H1 (cell line): ENCODE results near the gene SULT2B1. TPM values are rescaled to one million over a fixed set of nuclear protein-coding genes. Genes with fewer than 3 reads are reported as not detected.

Source experiments
- CTCF ChIA-PET: fragments of 300-600 bp; sonication (Branson Sonifier 250); formaldehyde crosslinking; loops from one replicate; lab custom pipeline; 2021; ENCODE audit not compliant: partially characterized antibody; lab: Charles Lee
- POLR2A ChIA-PET: fragments of 300-600 bp; sonication (Branson Sonifier 250); formaldehyde crosslinking; loops from one replicate; lab custom pipeline; 2021; ENCODE audit warnings: inconsistent platforms; ENCODE audit not compliant: partially characterized antibody; lab: Charles Lee
- DNase-seq, 2 experiments: peaks; one replicate each; pipeline versions ENCODE4 v3.0.0 to v3.0.0-alpha.2; 2010 to 2022; ENCODE audit warnings: low spot score in 2 of 2, low read depth in 1 of 2, mixed read lengths in 1 of 2
- FAIRE-seq: peaks from 2 replicates; lab custom pipeline; 2011; peaks lifted over from hg19 to GRCh38; lab: Jason Lieb, UNC
- H2AFZ ChIP-seq: 2 replicates; pipeline ENCODE4 v1.8.1; 2012; ENCODE audit warnings: low read length, inconsistent platforms
- H2AK5ac ChIP-seq: 2 replicates; pipeline ENCODE4 v1.6.1; 2013; ENCODE audit warnings: low read depth, low read length
- H2BK120ac ChIP-seq: replicated peaks from 2 replicates; pipeline ENCODE3; 2013; ENCODE audit warnings: low read depth, low read length, inconsistent platforms
- H2BK12ac ChIP-seq: 2 replicates; pipeline ENCODE4 v1.6.1; 2013; ENCODE audit warnings: low read depth, low read length
- H2BK15ac ChIP-seq: 2 replicates; pipeline ENCODE4 v1.6.1; 2013; ENCODE audit warnings: low read length
- H2BK20ac ChIP-seq: 2 replicates; pipeline ENCODE4 v1.6.1; 2013; ENCODE audit warnings: low read length
- H2BK5ac ChIP-seq: 2 replicates; pipeline ENCODE4 v1.6.1; 2013; ENCODE audit warnings: low read depth, low read length
- H3K14ac ChIP-seq: 2 replicates; pipeline ENCODE4 v1.6.1; 2013; ENCODE audit warnings: inconsistent platforms; ENCODE audit not compliant: insufficient read length
- H3K18ac ChIP-seq: 2 replicates; pipeline ENCODE4 v1.6.1; 2013; ENCODE audit warnings: low read length; ENCODE audit errors: extremely low read depth
- H3K23ac ChIP-seq: 2 replicates; pipeline ENCODE4 v1.6.1; 2013; ENCODE audit warnings: inconsistent platforms; ENCODE audit not compliant: insufficient read length
- H3K23me2 ChIP-seq: 2 replicates; pipeline ENCODE4 v1.6.1; 2013; ENCODE audit warnings: low read depth, low read length
- H3K27ac ChIP-seq: 2 replicates; pipeline ENCODE4 v1.6.1; 2011; ENCODE audit warnings: low read depth, low read length, inconsistent platforms
- H3K27me3 ChIP-seq, 4 experiments: replicated peaks in 1 of 4; 1 replicate in 1 of 4; 2 replicates in 3 of 4; pipeline versions ENCODE4 v1.6.1 to v1.8.1; 2011 to 2013; ENCODE audit warnings: low read length in 3 of 4, mild to moderate bottlenecking in 3 of 4, inconsistent platforms in 2 of 4, mixed read lengths in 2 of 4, moderate library complexity in 1 of 4; ENCODE audit not compliant: control insufficient read depth in 3 of 4, insufficient read depth in 3 of 4; ENCODE audit errors: extremely low read depth in 1 of 4
- H3K36me3 ChIP-seq, 4 experiments: 2 replicates each; pipeline versions ENCODE4 v1.6.1 to v1.8.1; 2011 to 2013; ENCODE audit warnings: mild to moderate bottlenecking in 4 of 4, low read length in 3 of 4, moderate library complexity in 2 of 4, control low read depth in 1 of 4, inconsistent platforms in 1 of 4; ENCODE audit not compliant: insufficient read depth in 4 of 4, control insufficient read depth in 2 of 4
- H3K4ac ChIP-seq: replicated peaks from 2 replicates; pipeline ENCODE3; 2013; ENCODE audit warnings: low read length, low read depth, mixed read lengths, inconsistent platforms; ENCODE audit not compliant: insufficient read length
- H3K4me1 ChIP-seq, 4 experiments: replicated peaks in 1 of 4; 1 replicate in 1 of 4; 2 replicates in 3 of 4; pipeline versions ENCODE4 v1.6.1 to v1.8.1; 2011 to 2013; ENCODE audit warnings: low read length in 3 of 4, inconsistent platforms in 2 of 4, mixed read lengths in 1 of 4; ENCODE audit not compliant: insufficient read depth in 4 of 4, control insufficient read depth in 3 of 4
- H3K4me2 ChIP-seq, 2 experiments: 2 replicates each; pipeline versions ENCODE4 v1.6.1 to v1.8.1; 2011 to 2013; ENCODE audit warnings: low read depth in 2 of 2, low read length in 2 of 2, control low read depth in 1 of 2, inconsistent platforms in 1 of 2, mild to moderate bottlenecking in 1 of 2; ENCODE audit not compliant: insufficient read depth in 1 of 2
- H3K4me3 ChIP-seq, 4 experiments: fragments of 200-600, 300-600 bp in 1 of 4; sonication (generic), shearing (Covaris generic), sonication (Bioruptor Twin) in 1 of 4; 2 replicates each; pipeline versions ENCODE4 v1.5.1 to v1.8.1; 2011 to 2016; ENCODE audit warnings: low read length in 4 of 4, low read depth in 3 of 4, control low read depth in 2 of 4, inconsistent platforms in 2 of 4, mild to moderate bottlenecking in 2 of 4, mixed read lengths in 1 of 4, moderate library complexity in 1 of 4; ENCODE audit not compliant: insufficient read depth in 2 of 4; ENCODE audit errors: extremely low read depth in 1 of 4
- H3K56ac ChIP-seq: replicated peaks from 2 replicates; pipeline ENCODE3; 2013; ENCODE audit warnings: low read depth, mild to moderate bottlenecking, mixed read lengths, low read length, inconsistent platforms; ENCODE audit not compliant: insufficient read length
- H3K79me1 ChIP-seq: 2 replicates; pipeline ENCODE4 v1.6.1; 2013; ENCODE audit warnings: low read depth, low read length, control low read depth
- H3K79me2 ChIP-seq, 2 experiments: 2 replicates each; pipeline versions ENCODE4 v1.6.1 to v1.8.1; 2012 to 2013; ENCODE audit warnings: low read length in 2 of 2, mild to moderate bottlenecking in 2 of 2, inconsistent platforms in 1 of 2; ENCODE audit not compliant: insufficient read depth in 2 of 2, control insufficient read depth in 1 of 2
- H3K9ac ChIP-seq, 4 experiments: replicated peaks in 1 of 4; 1 replicate in 1 of 4; 2 replicates in 3 of 4; pipeline versions ENCODE4 v1.6.1 to v1.8.1; 2011 to 2013; ENCODE audit warnings: low read depth in 3 of 4, low read length in 3 of 4, control low read depth in 2 of 4, mild to moderate bottlenecking in 2 of 4, moderate library complexity in 2 of 4, inconsistent platforms in 1 of 4; ENCODE audit errors: extremely low read depth in 1 of 4
- H3K9me3 ChIP-seq, 2 experiments: 2 replicates each; pipeline versions ENCODE4 v1.6.1 to v1.8.1; 2012 to 2013; ENCODE audit warnings: mild to moderate bottlenecking in 2 of 2, moderate library complexity in 2 of 2, control low read depth in 1 of 2, inconsistent platforms in 1 of 2, low read depth in 1 of 2, low read length in 1 of 2, mixed read lengths in 1 of 2; ENCODE audit not compliant: insufficient read depth in 2 of 2
- H4K20me1 ChIP-seq, 2 experiments: replicated peaks in 1 of 2; 2 replicates each; pipeline versions ENCODE3 to v1.8.1; 2011 to 2013; ENCODE audit warnings: inconsistent platforms in 2 of 2, low read length in 2 of 2, mild to moderate bottlenecking in 1 of 2; ENCODE audit not compliant: insufficient read depth in 2 of 2, control insufficient read depth in 1 of 2
- H4K5ac ChIP-seq: 2 replicates; pipeline ENCODE4 v1.6.1; 2013; ENCODE audit warnings: low read length, low read depth, mixed read lengths, inconsistent platforms; ENCODE audit not compliant: insufficient read length
- H4K8ac ChIP-seq: 2 replicates; pipeline ENCODE4 v1.8.0; 2013; ENCODE audit warnings: mild to moderate bottlenecking, moderate library complexity, low read length, inconsistent platforms; ENCODE audit not compliant: insufficient read depth; ENCODE audit errors: extremely low read depth
- H4K91ac ChIP-seq: replicated peaks from 2 replicates; pipeline ENCODE3; 2013; ENCODE audit warnings: low read length, mixed read lengths, inconsistent platforms; ENCODE audit not compliant: insufficient read length
- E2F6 ChIP-seq: IDR thresholded peaks from 2 replicates; pipeline ENCODE4 v1.6.1; 2012; ENCODE audit warnings: inconsistent platforms
- POLR2A ChIP-seq, 2 experiments: IDR thresholded peaks; 1 replicate in 1 of 2; 2 replicates in 1 of 2; pipeline ENCODE4 v1.6.1; 2011; ENCODE audit warnings: low read depth in 2 of 2, low read length in 2 of 2, mild to moderate bottlenecking in 2 of 2; ENCODE audit errors: control extremely low read depth in 1 of 2
- RBBP5 ChIP-seq: IDR thresholded peaks from 2 replicates; pipeline ENCODE4 v1.7.1; 2012; ENCODE audit warnings: low read depth, mild to moderate bottlenecking, inconsistent platforms, low read length, moderate library complexity, borderline replicate concordance
- SIX5 ChIP-seq: IDR thresholded peaks from 2 replicates; pipeline ENCODE4 v1.6.1; 2011; ENCODE audit warnings: mild to moderate bottlenecking, low read depth, low read length
- SP2 ChIP-seq: IDR thresholded peaks from 2 replicates; pipeline ENCODE4 v1.6.1; 2012; ENCODE audit warnings: mild to moderate bottlenecking, low read length, inconsistent platforms
- TAF1 ChIP-seq: IDR thresholded peaks from 2 replicates; pipeline ENCODE4 v1.6.1; 2011; ENCODE audit warnings: mild to moderate bottlenecking, low read depth, low read length
- WGBS, 2 experiments: shearing (Covaris generic) in 1 of 2; methylation state at CpG; one replicate each; pipeline versions ENCODE4 v1.1.6 to v1.1.7; 2013 to 2015; ENCODE audit warnings: low lambda C conversion rate in 2 of 2, mixed read lengths in 2 of 2, inconsistent platforms in 1 of 2, low coverage in 1 of 2, missing lambda C conversion rate in 1 of 2; ENCODE audit not compliant: insufficient replicate concordance in 2 of 2, insufficient coverage in 1 of 2, insufficient read length in 1 of 2; ENCODE audit errors: extremely low coverage in 1 of 2, missing lambda C conversion rate in 1 of 2; 5-methylcytosine and 5-hydroxymethylcytosine counted together
- polyA plus RNA-seq, 7 experiments: library from polyadenylated mRNA; depleted of rRNA in 3 of 7; stranded (reverse) in 5 of 7; unstranded in 2 of 7; fragments of >200 nt in 5 of 7; fragments of 200-250 nt in 2 of 7; gene quantifications; 1 replicate in 5 of 7; 2 replicates in 1 of 7; 4 replicates in 1 of 7; pipeline versions ENCODE4 v1.2.1 to v1.2.3, GENCODE V29; 2011 to 2013; ENCODE audit warnings: missing spikeins in 2 of 7, mixed read lengths in 2 of 7
- total RNA-seq: library from RNA; stranded (reverse); fragmentation: NEBNext Ultra II Directional; extraction: Animal tissue kit (Norgen Biotek cat#: 25700); gene quantifications from 2 replicates; pipeline ENCODE4 v1.2.1, GENCODE V29; 2021

Gene SULT2B1
- total and polyA plus RNA-seq, 2 of the 8 experiments (the other 6 are each of a cell fraction or from before 2014, with no cell fraction given): 1.5 to 2.6 TPM

- H3K79me1 ChIP-seq: no peaks in the 10 kb centered on the region
- CTCF ChIA-PET: interaction anchor here (0.8 to 1.5 kb wide), 3 partner anchors 11 to 18 kb away, joined by 4 to 5 read pairs (median 5); partner anchors contain the start of gene CA11
- no peak for FAIRE-seq
- POLR2A ChIA-PET: interaction anchor here (1.0 to 30.9 kb wide), 5 partner anchors 15 to 255 kb away, joined by 3 to 788 read pairs (median 3); partner anchors contain the start of genes CA11, FAM83E, RPL18 and SPACA4
- no peak overlapping the region for H3K14ac ChIP-seq
- H3K79me2 ChIP-seq: peaks cover 0 to 13% of the 10 kb centered on the region in 2 experiments; a peak in 3 of 4 replicates
- H4K5ac ChIP-seq: no peak overlapping the region
- H2AK5ac ChIP-seq: no peak overlapping the region
- H3K27me3 ChIP-seq: no peaks in the 10 kb centered on the region
- no peak overlapping the region for H2BK5ac ChIP-seq
- no peak overlapping the region for H3K56ac ChIP-seq
- H3K23me2 ChIP-seq: peaks cover 22% of the 10 kb centered on the region
- no peak overlapping the region for H3K23ac ChIP-seq
- H2AFZ ChIP-seq: no peak overlapping the region
- peaks cover 0 to 11% (median 1%) of the 10 kb centered on the region in 4 experiments; a peak in 1 of 8 replicates for H3K36me3 ChIP-seq
- H3K4me3 ChIP-seq: no peak overlapping the region
- H3K9me3 ChIP-seq: no peaks in the 10 kb centered on the region
- H2BK15ac ChIP-seq: peak overlapping the region; percentile 88; the same call in 1 of the 2 replicates
- no peak overlapping the region for H3K4ac ChIP-seq
- no peak for DNase-seq
- H2BK120ac ChIP-seq: no peak overlapping the region
- H4K8ac ChIP-seq: no peak overlapping the region; the same call in 1 of the 2 replicates
- no peak overlapping the region for H3K9ac ChIP-seq
- H3K4me2 ChIP-seq: no peak overlapping the region; a peak in 1 of 4 replicates
- peaks cover 0 to 27% (median 18%) of the 10 kb centered on the region in 4 experiments; a peak in 6 of 7 replicates for H3K4me1 ChIP-seq
- no peak overlapping the region; the same call in 1 of the 2 replicates for H3K18ac ChIP-seq
- TF ChIP-seq E2F6 (peak; percentile 12; the same call in 1 of the 2 replicates), TAF1 (no peak), POLR2A (IDR thresholded peaks at IDR 0.05; ENCODE audit: control extremely low read depth in 1 of 2, low read depth in 2 of 2, low read length in 2 of 2) (peak in 1 of 2 experiments; percentile 16; a peak in 1 of 3 replicates), RBBP5 (no peak), SIX5 (no peak), SP2 (no peak)
- no peak overlapping the region for H3K27ac ChIP-seq
- 88% methylated on average over 6 of the region's 6 CpGs; no CpG with 5 or more reads in 1 of the 2 experiments for WGBS, 2 experiments
- H2BK12ac ChIP-seq: no peak overlapping the region
- H2BK20ac ChIP-seq: no peak overlapping the region
- no peak overlapping the region for H4K91ac ChIP-seq
- H4K20me1 ChIP-seq: peaks cover 2 to 11% of the 10 kb centered on the region in 2 experiments
These were observed 75.4 kb downstream of the SULT2B1 start for GRCh38 chr19:48627201-48627864.
